Endothelial cell (in vitro differentiated cells): ENCODE measurements around the gene UBAC2. TPM values are rescaled to one million over a fixed set of nuclear protein-coding genes. Genes with fewer than 3 reads are reported as not detected.

Experiments used
- DNase-seq: peaks from one replicate; pipeline ENCODE4 v3.0.0; 2021; ENCODE audit warnings: low spot score
- H3K27ac Mint-ChIP-seq: one replicate; pipeline ENCODE4 v1.8.0; 2021; ENCODE audit warnings: mixed read lengths, inconsistent platforms; ENCODE audit not compliant: unreplicated experiment
- H3K27me3 Mint-ChIP-seq: one replicate; pipeline ENCODE4 v1.8.0; 2021; ENCODE audit warnings: mild to moderate bottlenecking, moderate library complexity, mixed read lengths, inconsistent platforms; ENCODE audit not compliant: unreplicated experiment
- H3K36me3 Mint-ChIP-seq: one replicate; pipeline ENCODE4 v1.8.0; 2021; ENCODE audit warnings: mild to moderate bottlenecking, low read depth, mixed read lengths, inconsistent platforms; ENCODE audit not compliant: unreplicated experiment
- H3K4me1 Mint-ChIP-seq: one replicate; pipeline ENCODE4 v1.8.0; 2021; ENCODE audit warnings: mild to moderate bottlenecking, mixed read lengths, inconsistent platforms; ENCODE audit not compliant: unreplicated experiment
- H3K4me3 Mint-ChIP-seq: one replicate; pipeline ENCODE4 v1.8.0; 2021; ENCODE audit warnings: mild to moderate bottlenecking, mixed read lengths, inconsistent platforms; ENCODE audit not compliant: unreplicated experiment
- H3K9me3 Mint-ChIP-seq: one replicate; pipeline ENCODE4 v1.8.0; 2021; ENCODE audit warnings: mixed read lengths, inconsistent platforms; ENCODE audit not compliant: unreplicated experiment
- total RNA-seq: library from RNA; stranded (reverse); fragmentation: NEBNext Ultra II Directional; extraction: Animal tissue kit (Norgen Biotek cat#: 25700); gene quantifications from one replicate; pipeline ENCODE4 v1.2.1, GENCODE V29; 2021; ENCODE audit not compliant: unreplicated experiment
- TF ChIP-seq, protein P1 (sequence below): fragments of 200-600 bp; sonication (generic); IDR thresholded peaks from one replicate; pipeline ENCODE4 v1.5.0; 2021; ENCODE audit warnings: antibody characterized with exemption; ENCODE audit not compliant: unreplicated experiment

UBAC2 gene
- total RNA-seq, 1 donor from 2014 or later, result 58.6 TPM

DNA sequence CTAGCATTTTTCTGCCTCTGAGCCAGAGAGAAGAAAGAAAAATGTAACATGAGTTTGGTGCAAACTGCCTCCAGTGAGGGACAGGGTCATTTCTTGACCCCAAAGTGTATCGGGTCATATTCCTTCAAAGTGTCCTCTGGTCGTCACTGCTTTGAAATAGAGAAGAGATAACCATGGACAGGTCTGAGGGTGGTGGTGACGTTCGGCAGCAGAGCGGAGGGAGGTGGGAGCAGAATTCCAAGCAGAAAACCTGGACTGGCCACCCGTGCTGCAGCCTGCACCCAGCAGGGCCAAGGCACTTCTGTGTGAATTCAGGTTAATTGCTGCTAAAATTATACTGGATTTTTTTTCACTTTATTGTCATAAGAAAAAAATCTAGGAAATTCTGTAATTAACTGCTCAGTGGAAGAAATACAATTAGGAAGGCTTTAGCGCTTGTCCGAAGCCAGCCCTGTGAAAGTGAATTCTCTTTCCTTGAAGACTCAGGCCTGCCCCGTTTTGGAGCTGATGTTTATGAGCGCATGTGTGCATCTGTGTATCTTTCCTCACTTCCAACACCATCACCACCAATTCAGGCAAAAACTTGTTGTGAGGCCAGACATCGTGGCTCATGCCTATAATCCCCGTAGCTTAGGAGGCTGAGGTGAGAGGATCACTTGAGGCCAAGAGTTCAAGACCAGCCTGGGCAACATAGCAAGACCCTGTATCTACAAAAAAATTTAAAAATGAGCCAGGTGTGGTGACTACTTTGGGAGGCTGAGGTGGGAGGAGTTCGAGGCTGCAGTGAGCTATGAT is 37.9 kb upstream of the UBAC2 start:
- Mint-ChIP-seq H3K9me3 (no peaks in the 10 kb centered on the region), H3K36me3 (no peaks in the 10 kb centered on the region), H3K27me3 (peaks cover 2% of the 10 kb centered on the region), H3K4me3 (no peak overlapping the region), H3K4me1 (no peaks in the 10 kb centered on the region), H3K27ac (no peak overlapping the region)
- TF ChIP-seq, protein P1, sequence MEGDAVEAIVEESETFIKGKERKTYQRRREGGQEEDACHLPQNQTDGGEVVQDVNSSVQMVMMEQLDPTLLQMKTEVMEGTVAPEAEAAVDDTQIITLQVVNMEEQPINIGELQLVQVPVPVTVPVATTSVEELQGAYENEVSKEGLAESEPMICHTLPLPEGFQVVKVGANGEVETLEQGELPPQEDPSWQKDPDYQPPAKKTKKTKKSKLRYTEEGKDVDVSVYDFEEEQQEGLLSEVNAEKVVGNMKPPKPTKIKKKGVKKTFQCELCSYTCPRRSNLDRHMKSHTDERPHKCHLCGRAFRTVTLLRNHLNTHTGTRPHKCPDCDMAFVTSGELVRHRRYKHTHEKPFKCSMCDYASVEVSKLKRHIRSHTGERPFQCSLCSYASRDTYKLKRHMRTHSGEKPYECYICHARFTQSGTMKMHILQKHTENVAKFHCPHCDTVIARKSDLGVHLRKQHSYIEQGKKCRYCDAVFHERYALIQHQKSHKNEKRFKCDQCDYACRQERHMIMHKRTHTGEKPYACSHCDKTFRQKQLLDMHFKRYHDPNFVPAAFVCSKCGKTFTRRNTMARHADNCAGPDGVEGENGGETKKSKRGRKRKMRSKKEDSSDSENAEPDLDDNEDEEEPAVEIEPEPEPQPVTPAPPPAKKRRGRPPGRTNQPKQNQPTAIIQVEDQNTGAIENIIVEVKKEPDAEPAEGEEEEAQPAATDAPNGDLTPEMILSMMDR, result no peak
- no peak for DNase-seq

DNA sequence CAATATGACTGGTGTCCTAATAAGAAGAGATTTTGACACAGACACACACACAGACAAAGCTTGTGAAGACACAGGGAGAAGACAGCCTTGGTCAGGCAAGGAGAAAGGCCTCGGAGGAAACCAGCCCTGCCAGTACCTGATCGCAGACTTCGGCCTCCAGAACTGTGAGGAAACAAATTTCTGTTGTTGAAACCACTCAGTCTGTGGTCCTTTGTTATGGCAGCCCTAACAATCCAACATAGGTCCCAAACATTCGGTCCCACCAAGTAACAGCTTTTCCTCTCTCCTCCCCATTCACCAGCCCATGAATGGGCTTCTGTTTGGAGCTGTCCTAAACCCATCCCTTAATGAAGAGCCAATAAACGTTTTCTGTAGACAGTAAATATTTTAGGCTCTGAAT is 36.4 kb upstream of the UBAC2 start:
- no peaks in the 10 kb centered on the region for H3K4me1 Mint-ChIP-seq
- no peak overlapping the region for H3K27ac Mint-ChIP-seq
- no peaks in the 10 kb centered on the region for H3K36me3 Mint-ChIP-seq
- TF ChIP-seq, protein P1, result no peak
- peaks cover 2% of the 10 kb centered on the region for H3K27me3 Mint-ChIP-seq
- no peak for DNase-seq
- H3K4me3 Mint-ChIP-seq, result no peak overlapping the region
- no peaks in the 10 kb centered on the region for H3K9me3 Mint-ChIP-seq

DNA sequence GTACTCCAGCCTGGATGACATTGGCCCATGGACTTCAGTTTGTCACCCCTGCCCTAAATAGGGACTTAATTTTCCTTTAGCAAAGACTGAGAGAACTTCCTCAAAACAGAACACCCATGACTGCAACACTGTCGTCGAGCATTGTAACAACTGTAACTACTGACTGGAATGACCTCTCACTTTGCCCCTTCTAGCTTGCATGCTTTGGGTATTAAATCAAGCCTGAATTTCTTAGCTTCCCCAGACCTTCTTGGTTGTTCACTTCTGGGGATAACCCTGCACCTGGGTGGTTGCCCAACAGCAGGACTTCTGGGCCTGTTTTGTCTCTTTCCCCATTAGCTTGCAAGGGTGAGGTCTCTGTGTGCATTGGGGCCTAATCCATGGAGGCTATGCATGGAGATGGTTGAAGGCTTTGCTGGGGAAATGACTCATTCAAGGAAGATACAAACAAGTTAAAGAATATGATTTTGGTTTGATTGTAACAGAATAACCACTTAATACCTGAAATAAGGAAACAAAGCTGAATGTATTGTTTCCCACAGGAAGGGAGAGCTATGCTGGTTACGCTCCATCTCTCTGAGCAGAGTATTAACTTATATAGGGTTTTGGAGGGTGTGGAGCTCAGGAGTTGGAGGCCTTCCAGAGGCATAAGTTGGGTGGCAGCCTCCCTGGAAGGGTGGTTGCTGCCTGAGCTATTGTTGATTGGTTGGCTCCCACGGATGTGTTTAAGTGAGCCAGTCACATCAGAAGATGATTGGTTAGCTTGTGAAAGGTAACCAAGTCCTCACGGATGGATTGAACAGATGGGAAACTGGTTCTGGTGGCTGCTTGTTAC is 34.7 kb upstream of the UBAC2 start:
- DNase-seq, result no peak
- TF ChIP-seq, protein P1, result no peak
- H3K27me3 Mint-ChIP-seq, result peaks cover 2% of the 10 kb centered on the region
- H3K36me3 Mint-ChIP-seq, result no peaks in the 10 kb centered on the region
- no peak overlapping the region for H3K4me3 Mint-ChIP-seq
- no peak overlapping the region for H3K27ac Mint-ChIP-seq
- no peaks in the 10 kb centered on the region for H3K9me3 Mint-ChIP-seq
- H3K4me1 Mint-ChIP-seq, result no peaks in the 10 kb centered on the region

DNA sequence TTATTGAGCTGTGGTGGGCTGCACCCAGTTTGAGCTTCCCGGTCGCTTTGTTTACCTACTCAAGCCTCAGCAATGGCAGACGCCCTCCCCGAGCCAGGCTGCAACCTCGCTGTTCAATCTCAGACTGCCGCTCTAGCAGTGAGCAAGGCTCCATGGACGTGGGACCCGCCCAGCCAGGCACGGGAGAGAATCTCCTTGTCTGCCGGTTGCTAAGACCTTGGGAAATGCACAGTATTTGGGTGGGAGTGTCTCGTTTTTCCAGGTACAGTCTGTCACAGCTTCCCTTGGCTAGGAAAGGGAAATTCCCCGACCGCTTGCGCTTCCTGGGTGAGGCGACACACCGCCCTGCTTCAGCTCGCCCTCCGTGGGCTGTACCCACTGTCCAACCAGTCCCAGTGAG is 27.7 kb upstream of the UBAC2 start:
- no peaks in the 10 kb centered on the region for H3K36me3 Mint-ChIP-seq
- no peak overlapping the region for H3K27ac Mint-ChIP-seq
- H3K9me3 Mint-ChIP-seq, result no peaks in the 10 kb centered on the region
- no peaks in the 10 kb centered on the region for H3K4me1 Mint-ChIP-seq
- H3K27me3 Mint-ChIP-seq, result peaks cover 5% of the 10 kb centered on the region
- no peak for DNase-seq
- TF ChIP-seq, protein P1, result no peak
- H3K4me3 Mint-ChIP-seq, result no peak overlapping the region

DNA sequence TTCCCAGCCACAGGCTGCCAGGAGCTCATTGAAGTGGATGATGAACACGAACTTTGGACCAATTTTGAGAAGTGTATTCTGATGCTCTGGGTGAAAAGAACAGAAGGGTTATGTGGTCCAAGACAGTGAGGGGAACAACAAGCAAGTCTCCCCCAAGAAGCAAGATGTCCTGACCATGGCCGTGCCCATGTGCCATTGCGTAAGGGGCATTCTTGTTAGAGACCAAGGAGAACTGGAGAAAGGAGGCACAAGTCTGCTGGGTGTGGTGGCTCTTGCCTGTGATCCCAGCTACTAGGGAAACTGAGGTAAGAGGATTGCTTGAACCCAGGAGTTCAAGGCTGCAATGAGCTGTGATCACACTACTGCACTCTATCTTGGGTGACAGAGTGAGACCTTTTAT is 27.0 kb upstream of the UBAC2 start:
- DNase-seq, result no peak
- TF ChIP-seq, protein P1, result no peak

More for the DNA sequence above, 27.0 kb upstream of the UBAC2 start:
- peaks cover 5% of the 10 kb centered on the region for H3K27me3 Mint-ChIP-seq
- no peak overlapping the region for H3K27ac Mint-ChIP-seq
- no peaks in the 10 kb centered on the region for H3K9me3 Mint-ChIP-seq
- peaks cover 3% of the 10 kb centered on the region for H3K4me1 Mint-ChIP-seq
- H3K36me3 Mint-ChIP-seq, result no peaks in the 10 kb centered on the region
- no peak overlapping the region for H3K4me3 Mint-ChIP-seq
